Measurements from ENCODE around the gene BRINP3.

GRCh38 chr1:190413142-190413541 is 64.5 kb downstream of the BRINP3 start:
- TF ChIP-seq CTCF (IDR thresholded peaks at IDR 0.05), result no peak
- no peak for TF ChIP-seq ZFX (IDR thresholded peaks at IDR 0.05; ENCODE audit: borderline replicate concordance)
